Stimulated activated CD4-positive, alpha-beta T cell treated with anti-CD3 and anti-CD28 coated beads, Interleukin-15, amount 100 ng/mL, for 1 hour (primary cell): Measurements from ENCODE around the gene ASMTL.
"Not testable (repeated sequence)": the region's sequence is repeated elsewhere in the genome, so short reads cannot be mapped to it uniquely, and the experiment has no call there.

Source experiments
- DNase-seq, 2 donors: peaks; one replicate each; pipeline ENCODE4 v3.0.0-alpha.2; 2020; ENCODE audit warnings: low read depth in 1 of 2, low spot score in 1 of 2

ASMTL gene

GRCh38 chrX:1434871-1435240 lies 17.9 kb downstream of the ASMTL start:
- no peak for DNase-seq

- no peak for DNase-seq
These were observed 18.9 kb downstream of the ASMTL start for GRCh38 chrX:1433646-1434357.

- DNase-seq, result no peak
These were observed 22.3 kb downstream of the ASMTL start for GRCh38 chrX:1430451-1430850.

GRCh38 chrX:1427756-1428155 lies 25.0 kb downstream of the ASMTL start:
- DNase-seq, result no peak

- DNase-seq, result not testable (repeated sequence)
These were observed 26.4 kb downstream of the ASMTL start for GRCh38 chrX:1426321-1426720.

- no peak for DNase-seq
These were observed 27.3 kb downstream of the ASMTL start for GRCh38 chrX:1425381-1425780.

GRCh38 chrX:1424147-1424851 lies 28.4 kb downstream of the ASMTL start:
- DNase-seq, result no peak

GRCh38 chrX:1423215-1423614 lies 29.5 kb downstream of the ASMTL start:
- DNase-seq, result no peak

GRCh38 chrX:1422135-1422465 lies 30.6 kb downstream of the ASMTL start:
- DNase-seq, result no peak

GRCh38 chrX:1421433-1422134 lies 31.1 kb downstream of the ASMTL start:
- DNase-seq, result no peak

- DNase-seq, result no peak
These were observed 32.3 kb downstream of the ASMTL start for GRCh38 chrX:1420371-1420770.

GRCh38 chrX:1419545-1420355 lies 33.0 kb downstream of the ASMTL start:
- DNase-seq, result no peak

- no peak for DNase-seq
These were observed 33.7 kb downstream of the ASMTL start for GRCh38 chrX:1418901-1419544.

- no peak for DNase-seq
These were observed 34.6 kb downstream of the ASMTL start for GRCh38 chrX:1417921-1418771.

GRCh38 chrX:1416965-1417760 lies 35.5 kb downstream of the ASMTL start:
- DNase-seq, result no peak

- DNase-seq, result no peak
These were observed 36.4 kb downstream of the ASMTL start for GRCh38 chrX:1416327-1416784.

- no peak for DNase-seq
These were observed 40.1 kb downstream of the ASMTL start for GRCh38 chrX:1412551-1413161.

- DNase-seq, result no peak
These were observed 41.4 kb downstream of the ASMTL start for GRCh38 chrX:1411326-1411725.

GRCh38 chrX:1407035-1407434 lies 45.7 kb downstream of the ASMTL start:
- no peak for DNase-seq
